ENCODE data around the gene DLEC1.
"Not testable (repeated sequence)": the region's sequence is repeated elsewhere in the genome, so short reads cannot be mapped to it uniquely, and the experiment has no call there.

The DLEC1 gene

GRCh38 chr3:38154033-38154494 lies 115.1 kb downstream of the DLEC1 start:
- no peak overlapping the region for H3K4me3 ChIP-seq (ENCODE audit: low read length)
- DNase-seq (ENCODE audit: low read depth), result peak; percentile 85
- no peak for TF ChIP-seq CTCF (conservative IDR thresholded peaks at IDR 0.05; ENCODE audit: low read length)

- TF ChIP-seq CTCF (conservative IDR thresholded peaks at IDR 0.05; ENCODE audit: low read length), result no peak
- H3K4me3 ChIP-seq (ENCODE audit: low read length), result no peak overlapping the region
- no peak for DNase-seq (ENCODE audit: low read depth)
Measured at GRCh38 chr3:38154625-38155255, 115.7 kb downstream of the DLEC1 start.

- DNase-seq (ENCODE audit: low read depth), result no peak
- TF ChIP-seq CTCF (conservative IDR thresholded peaks at IDR 0.05; ENCODE audit: low read length), result no peak
- no peak overlapping the region for H3K4me3 ChIP-seq (ENCODE audit: low read length)
Measured at GRCh38 chr3:38155825-38156224, 116.8 kb downstream of the DLEC1 start.

GRCh38 chr3:38157117-38157516 lies 118.1 kb downstream of the DLEC1 start:
- DNase-seq (ENCODE audit: low read depth), result no peak
- TF ChIP-seq CTCF (conservative IDR thresholded peaks at IDR 0.05; ENCODE audit: low read length), result no peak

GRCh38 chr3:38157595-38157994 lies 118.6 kb downstream of the DLEC1 start:
- TF ChIP-seq CTCF (conservative IDR thresholded peaks at IDR 0.05; ENCODE audit: low read length), result no peak
- no peak for DNase-seq (ENCODE audit: low read depth)
- no peak overlapping the region for H3K4me3 ChIP-seq (ENCODE audit: low read length)

More at GRCh38 chr3:38157117-38157516, 118.1 kb downstream of the DLEC1 start:
- H3K4me3 ChIP-seq (ENCODE audit: low read length), result no peak overlapping the region

GRCh38 chr3:38158472-38158871 lies 119.5 kb downstream of the DLEC1 start:
- no peak for TF ChIP-seq CTCF (conservative IDR thresholded peaks at IDR 0.05; ENCODE audit: low read length)
- no peak for DNase-seq (ENCODE audit: low read depth)
- H3K4me3 ChIP-seq (ENCODE audit: low read length), result no peak overlapping the region

GRCh38 chr3:38160704-38161103 lies 121.7 kb downstream of the DLEC1 start:
- not testable (repeated sequence) for DNase-seq (ENCODE audit: low read depth); H3K4me3 ChIP-seq (ENCODE audit: low read length)

All from AG10803 (cell line).